HepG2 (cell line): ENCODE data around the gene IPP. TPM values are rescaled to one million over a fixed set of nuclear protein-coding genes. Genes with fewer than 3 reads are reported as not detected.

Source experiments
- CCDC6 ChIP-seq: sonication (generic); formaldehyde crosslinking; IDR thresholded peaks from 2 replicates; pipeline ENCODE4 v1.8.1; 2022; ENCODE audit warnings: mild to moderate bottlenecking, missing genetic modification reagents, moderate library complexity
- ETV5 ChIP-seq: IDR thresholded peaks from 2 replicates; pipeline ENCODE4 v1.6.1; 2018; ENCODE audit warnings: missing biosample characterization, missing genetic modification reagents, inconsistent platforms, borderline replicate concordance
- HDAC2 ChIP-seq: sonication (generic); formaldehyde crosslinking; IDR thresholded peaks from 2 replicates; pipeline ENCODE4 v1.4.0; 2020; ENCODE audit warnings: missing genetic modification reagents
- KDM6A ChIP-seq: IDR thresholded peaks from 2 replicates; pipeline ENCODE4 v1.6.1; 2016; ENCODE audit warnings: low read depth
- MED1 ChIP-seq: sonication (generic); formaldehyde crosslinking; IDR thresholded peaks from 2 replicates; pipeline ENCODE4 v1.4.0; 2020; ENCODE audit warnings: missing genetic modification reagents
- NFYC ChIP-seq: IDR thresholded peaks from 2 replicates; pipeline ENCODE4 v1.6.1; 2016; ENCODE audit warnings: missing genetic modification reagents, missing compliant biosample characterization
- NR2F6 ChIP-seq, 2 experiments: IDR thresholded peaks; 2 replicates each; pipeline ENCODE4 v1.6.1; 2016; ENCODE audit warnings: antibody characterized with exemption in 1 of 2, mild to moderate bottlenecking in 1 of 2
- PHF21A ChIP-seq: sonication (generic); formaldehyde crosslinking; IDR thresholded peaks from 2 replicates; pipeline ENCODE4 v1.5.0; 2020; ENCODE audit warnings: mild to moderate bottlenecking, missing genetic modification reagents
- PITX1 ChIP-seq: sonication (generic); formaldehyde crosslinking; IDR thresholded peaks from 2 replicates; pipeline ENCODE4 v1.5.1; 2020; ENCODE audit warnings: mild to moderate bottlenecking, missing genetic modification reagents
- RFXAP ChIP-seq: sonication (generic); formaldehyde crosslinking; IDR thresholded peaks from 2 replicates; pipeline ENCODE4 v1.4.0; 2020; ENCODE audit warnings: missing genetic modification reagents, borderline replicate concordance
- RXRA ChIP-seq: sonication (generic); formaldehyde crosslinking; IDR thresholded peaks from 2 replicates; pipeline ENCODE4 v1.5.1; 2020; ENCODE audit warnings: missing genetic modification reagents
- SAP130 ChIP-seq: IDR thresholded peaks from 2 replicates; pipeline ENCODE4 v1.6.1; 2016; ENCODE audit warnings: low read depth
- TEAD3 ChIP-seq: optimal IDR thresholded peaks from 2 replicates; pipeline ENCODE3; 2016; ENCODE audit warnings: borderline replicate concordance
- ZNF720 ChIP-seq: sonication (generic); formaldehyde crosslinking; IDR thresholded peaks from 2 replicates; pipeline ENCODE4 v1.4.0; 2020; ENCODE audit warnings: missing genetic modification reagents
- polyA plus RNA-seq, 8 experiments: library from polyadenylated mRNA; depleted of rRNA in 3 of 8; stranded (reverse) in 7 of 8; unstranded in 1 of 8; fragments of >200 nt; fragmentation: Illumina TruSeq in 4 of 8; extraction: Trizol in 4 of 8; gene quantifications; 2 replicates each; pipeline versions ENCODE4 v1.2.1 to v1.2.3, GENCODE V29; 2011 to 2016; ENCODE audit warnings: low read depth in 4 of 8, missing spikeins in 1 of 8, mixed read lengths in 1 of 8; ENCODE audit not compliant: insufficient read depth in 1 of 8
- total RNA-seq, 5 experiments: library from RNA; depleted of rRNA; stranded (reverse); fragments of >200 nt; fragmentation: Illumina TruSeq; extraction: Trizol; gene quantifications; 2 replicates each; pipeline ENCODE4 v1.2.3, GENCODE V29; 2016; ENCODE audit warnings: low read depth in 1 of 5
- TF ChIP-seq, protein P1 (sequence below): sonication (generic); formaldehyde crosslinking; IDR thresholded peaks from 2 replicates; pipeline ENCODE4 v1.4.0; 2020; ENCODE audit warnings: low read depth, missing genetic modification reagents
- TF ChIP-seq, protein P2 (sequence below): sonication (generic); formaldehyde crosslinking; IDR thresholded peaks from 2 replicates; pipeline ENCODE4 v1.8.0; 2022; ENCODE audit warnings: mild to moderate bottlenecking, missing genetic modification reagents; ENCODE audit not compliant: insufficient replicate concordance
- TF ChIP-seq, protein P3 (sequence below): IDR thresholded peaks from 2 replicates; pipeline ENCODE4 v1.6.1; 2016; ENCODE audit warnings: mild to moderate bottlenecking
- TF ChIP-seq, protein P4 (sequence below): sonication (generic); formaldehyde crosslinking; IDR thresholded peaks from 2 replicates; pipeline ENCODE4 v1.5.1; 2020; ENCODE audit warnings: missing genetic modification reagents, mild to moderate bottlenecking, borderline replicate concordance
- TF ChIP-seq, protein P5 (sequence below): sonication (generic); formaldehyde crosslinking; IDR thresholded peaks from 2 replicates; pipeline ENCODE4 v1.9.0; 2021; ENCODE audit warnings: missing genetic modification reagents, mild to moderate bottlenecking, borderline replicate concordance
- TF ChIP-seq, protein P6 (sequence below): sonication (generic); formaldehyde crosslinking; IDR thresholded peaks from 2 replicates; pipeline ENCODE4 v1.4.0; 2020; ENCODE audit warnings: missing genetic modification reagents

The IPP gene
- total and polyA plus RNA-seq, 2 of the 13 experiments (the other 11 are each of a cell fraction or from before 2014, with no cell fraction given), result 3.0 to 9.7 TPM

DNA sequence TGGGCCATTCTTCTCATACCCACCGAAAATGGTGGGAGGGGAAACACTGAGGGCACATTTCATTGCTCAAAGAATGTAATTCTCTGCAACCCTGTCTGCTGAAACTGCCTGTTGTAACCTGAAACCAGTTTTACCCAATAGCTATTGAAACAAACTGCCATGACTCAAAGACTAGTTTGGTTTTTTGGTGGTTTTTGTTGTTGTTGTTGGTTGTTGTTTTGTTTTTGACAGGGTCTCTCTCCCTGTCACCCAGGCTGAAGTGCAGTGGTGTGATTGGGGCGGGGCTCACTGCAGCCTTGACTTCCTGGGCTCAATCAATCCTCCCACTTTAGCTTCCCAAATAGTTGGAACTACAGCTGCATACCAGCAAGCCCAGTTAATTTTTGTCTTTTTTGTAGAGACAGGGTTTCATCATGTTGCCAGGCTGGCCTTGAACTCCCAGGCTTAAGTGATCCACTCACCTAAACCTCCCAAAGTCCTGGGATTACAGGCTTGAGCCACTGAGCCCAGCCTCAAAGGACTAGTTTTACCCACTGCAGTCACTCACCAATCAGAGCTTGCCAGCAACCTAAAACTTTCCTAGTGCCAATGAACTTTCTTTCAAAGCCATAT lies 2.1 kb upstream of the IPP start (continued):
- TF ChIP-seq SAP130 (peak; percentile 56), PITX1 (peak; percentile 84; the same call in 1 of the 2 replicates), RXRA (CRISPR knock-in tag) (peak; percentile 24; the same call in 1 of the 2 replicates), RFXAP (CRISPR knock-in tag) (no peak), CCDC6 (peak; percentile 73; the same call in 1 of the 2 replicates), ETV5 (CRISPR knock-in tag) (0 out of 2 replicates have a peak, but pooled peaks have one; percentile 18), KDM6A (CRISPR knock-in tag) (0 out of 2 replicates have a peak, but pooled peaks have one; percentile 26), ZNF720 (CRISPR knock-in tag) (no peak), NFYC (CRISPR knock-in tag) (0 out of 2 replicates have a peak, but pooled peaks have one; percentile 23), TEAD3 (CRISPR knock-in tag) (peak; percentile 94), MED1 (CRISPR knock-in tag) (peak; percentile 68), HDAC2 (CRISPR knock-in tag) (peak; percentile 67; the same call in 1 of the 2 replicates), PHF21A (CRISPR knock-in tag) (peak; percentile 81), NR2F6 (IDR thresholded peaks at IDR 0.05) (0 out of 2 replicates have a peak, but pooled peaks have one; percentile 20), NR2F6 (CRISPR knock-in tag; IDR thresholded peaks at IDR 0.05) (peak; percentile 70; the same call in 1 of the 2 replicates)
- TF ChIP-seq, protein P1, sequence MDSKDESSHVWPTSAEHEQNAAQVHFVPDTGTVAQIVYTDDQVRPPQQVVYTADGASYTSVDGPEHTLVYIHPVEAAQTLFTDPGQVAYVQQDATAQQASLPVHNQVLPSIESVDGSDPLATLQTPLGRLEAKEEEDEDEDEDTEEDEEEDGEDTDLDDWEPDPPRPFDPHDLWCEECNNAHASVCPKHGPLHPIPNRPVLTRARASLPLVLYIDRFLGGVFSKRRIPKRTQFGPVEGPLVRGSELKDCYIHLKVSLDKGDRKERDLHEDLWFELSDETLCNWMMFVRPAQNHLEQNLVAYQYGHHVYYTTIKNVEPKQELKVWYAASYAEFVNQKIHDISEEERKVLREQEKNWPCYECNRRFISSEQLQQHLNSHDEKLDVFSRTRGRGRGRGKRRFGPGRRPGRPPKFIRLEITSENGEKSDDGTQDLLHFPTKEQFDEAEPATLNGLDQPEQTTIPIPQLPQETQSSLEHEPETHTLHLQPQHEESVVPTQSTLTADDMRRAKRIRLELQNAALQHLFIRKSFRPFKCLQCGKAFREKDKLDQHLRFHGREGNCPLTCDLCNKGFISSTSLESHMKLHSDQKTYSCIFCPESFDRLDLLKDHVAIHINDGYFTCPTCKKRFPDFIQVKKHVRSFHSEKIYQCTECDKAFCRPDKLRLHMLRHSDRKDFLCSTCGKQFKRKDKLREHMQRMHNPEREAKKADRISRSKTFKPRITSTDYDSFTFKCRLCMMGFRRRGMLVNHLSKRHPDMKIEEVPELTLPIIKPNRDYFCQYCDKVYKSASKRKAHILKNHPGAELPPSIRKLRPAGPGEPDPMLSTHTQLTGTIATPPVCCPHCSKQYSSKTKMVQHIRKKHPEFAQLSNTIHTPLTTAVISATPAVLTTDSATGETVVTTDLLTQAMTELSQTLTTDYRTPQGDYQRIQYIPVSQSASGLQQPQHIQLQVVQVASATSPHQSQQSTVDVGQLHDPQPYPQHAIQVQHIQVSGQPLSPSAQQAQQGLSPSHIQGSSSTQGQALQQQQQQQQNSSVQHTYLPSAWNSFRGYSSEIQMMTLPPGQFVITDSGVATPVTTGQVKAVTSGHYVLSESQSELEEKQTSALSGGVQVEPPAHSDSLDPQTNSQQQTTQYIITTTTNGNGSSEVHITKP (CRISPR knock-in tag), result peak; percentile 24; the same call in 1 of the 2 replicates
- TF ChIP-seq, protein P2, sequence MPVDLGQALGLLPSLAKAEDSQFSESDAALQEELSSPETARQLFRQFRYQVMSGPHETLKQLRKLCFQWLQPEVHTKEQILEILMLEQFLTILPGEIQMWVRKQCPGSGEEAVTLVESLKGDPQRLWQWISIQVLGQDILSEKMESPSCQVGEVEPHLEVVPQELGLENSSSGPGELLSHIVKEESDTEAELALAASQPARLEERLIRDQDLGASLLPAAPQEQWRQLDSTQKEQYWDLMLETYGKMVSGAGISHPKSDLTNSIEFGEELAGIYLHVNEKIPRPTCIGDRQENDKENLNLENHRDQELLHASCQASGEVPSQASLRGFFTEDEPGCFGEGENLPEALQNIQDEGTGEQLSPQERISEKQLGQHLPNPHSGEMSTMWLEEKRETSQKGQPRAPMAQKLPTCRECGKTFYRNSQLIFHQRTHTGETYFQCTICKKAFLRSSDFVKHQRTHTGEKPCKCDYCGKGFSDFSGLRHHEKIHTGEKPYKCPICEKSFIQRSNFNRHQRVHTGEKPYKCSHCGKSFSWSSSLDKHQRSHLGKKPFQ, result peak; percentile 29
- TF ChIP-seq, protein P3, sequence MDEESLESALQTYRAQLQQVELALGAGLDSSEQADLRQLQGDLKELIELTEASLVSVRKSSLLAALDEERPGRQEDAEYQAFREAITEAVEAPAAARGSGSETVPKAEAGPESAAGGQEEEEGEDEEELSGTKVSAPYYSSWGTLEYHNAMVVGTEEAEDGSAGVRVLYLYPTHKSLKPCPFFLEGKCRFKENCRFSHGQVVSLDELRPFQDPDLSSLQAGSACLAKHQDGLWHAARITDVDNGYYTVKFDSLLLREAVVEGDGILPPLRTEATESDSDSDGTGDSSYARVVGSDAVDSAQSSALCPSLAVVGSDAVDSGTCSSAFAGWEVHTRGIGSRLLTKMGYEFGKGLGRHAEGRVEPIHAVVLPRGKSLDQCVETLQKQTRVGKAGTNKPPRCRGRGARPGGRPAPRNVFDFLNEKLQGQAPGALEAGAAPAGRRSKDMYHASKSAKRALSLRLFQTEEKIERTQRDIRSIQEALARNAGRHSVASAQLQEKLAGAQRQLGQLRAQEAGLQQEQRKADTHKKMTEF, result 0 out of 2 replicates have a peak, but pooled peaks have one; percentile 39
- TF ChIP-seq, protein P4, sequence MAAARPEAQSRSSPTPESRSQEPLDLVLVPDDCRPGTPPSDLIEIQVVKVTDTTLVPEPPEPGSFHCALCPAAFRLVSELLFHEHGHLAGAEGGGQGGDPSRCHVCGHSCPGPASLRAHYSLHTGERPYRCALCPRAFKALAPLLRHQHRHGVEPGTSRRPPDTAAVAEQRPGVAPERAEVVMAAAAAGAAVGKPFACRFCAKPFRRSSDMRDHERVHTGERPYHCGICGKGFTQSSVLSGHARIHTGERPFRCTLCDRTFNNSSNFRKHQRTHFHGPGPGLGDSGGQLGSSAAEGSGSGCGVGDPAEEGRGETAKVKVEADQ (CRISPR knock-in tag), result 0 out of 2 replicates have a peak, but pooled peaks have one; percentile 22
- TF ChIP-seq, protein P5, sequence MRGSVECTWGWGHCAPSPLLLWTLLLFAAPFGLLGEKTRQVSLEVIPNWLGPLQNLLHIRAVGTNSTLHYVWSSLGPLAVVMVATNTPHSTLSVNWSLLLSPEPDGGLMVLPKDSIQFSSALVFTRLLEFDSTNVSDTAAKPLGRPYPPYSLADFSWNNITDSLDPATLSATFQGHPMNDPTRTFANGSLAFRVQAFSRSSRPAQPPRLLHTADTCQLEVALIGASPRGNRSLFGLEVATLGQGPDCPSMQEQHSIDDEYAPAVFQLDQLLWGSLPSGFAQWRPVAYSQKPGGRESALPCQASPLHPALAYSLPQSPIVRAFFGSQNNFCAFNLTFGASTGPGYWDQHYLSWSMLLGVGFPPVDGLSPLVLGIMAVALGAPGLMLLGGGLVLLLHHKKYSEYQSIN (CRISPR knock-in tag), result no peak
- TF ChIP-seq, protein P6, sequence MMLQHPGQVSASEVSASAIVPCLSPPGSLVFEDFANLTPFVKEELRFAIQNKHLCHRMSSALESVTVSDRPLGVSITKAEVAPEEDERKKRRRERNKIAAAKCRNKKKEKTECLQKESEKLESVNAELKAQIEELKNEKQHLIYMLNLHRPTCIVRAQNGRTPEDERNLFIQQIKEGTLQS (CRISPR knock-in tag), result peak; percentile 71
